ENCODE results near the gene SMIM28. TPM values are rescaled to one million over a fixed set of nuclear protein-coding genes. Genes with fewer than 3 reads are reported as not detected.

SMIM28 gene
- total and polyA plus RNA-seq, 9 donors, result not detected

GRCh38 chr6:138429761-138430160 lies 52.1 kb downstream of the SMIM28 start:
- Histone ChIP-seq H3K4me3 (ENCODE audit: low read length) (no peak overlapping the region), H3K4me1 (ENCODE audit: control insufficient read depth, insufficient read depth, low read length) (peaks cover 18% of the 10 kb centered on the region), H3K27ac (ENCODE audit: low read length) (no peak overlapping the region)

DNA sequence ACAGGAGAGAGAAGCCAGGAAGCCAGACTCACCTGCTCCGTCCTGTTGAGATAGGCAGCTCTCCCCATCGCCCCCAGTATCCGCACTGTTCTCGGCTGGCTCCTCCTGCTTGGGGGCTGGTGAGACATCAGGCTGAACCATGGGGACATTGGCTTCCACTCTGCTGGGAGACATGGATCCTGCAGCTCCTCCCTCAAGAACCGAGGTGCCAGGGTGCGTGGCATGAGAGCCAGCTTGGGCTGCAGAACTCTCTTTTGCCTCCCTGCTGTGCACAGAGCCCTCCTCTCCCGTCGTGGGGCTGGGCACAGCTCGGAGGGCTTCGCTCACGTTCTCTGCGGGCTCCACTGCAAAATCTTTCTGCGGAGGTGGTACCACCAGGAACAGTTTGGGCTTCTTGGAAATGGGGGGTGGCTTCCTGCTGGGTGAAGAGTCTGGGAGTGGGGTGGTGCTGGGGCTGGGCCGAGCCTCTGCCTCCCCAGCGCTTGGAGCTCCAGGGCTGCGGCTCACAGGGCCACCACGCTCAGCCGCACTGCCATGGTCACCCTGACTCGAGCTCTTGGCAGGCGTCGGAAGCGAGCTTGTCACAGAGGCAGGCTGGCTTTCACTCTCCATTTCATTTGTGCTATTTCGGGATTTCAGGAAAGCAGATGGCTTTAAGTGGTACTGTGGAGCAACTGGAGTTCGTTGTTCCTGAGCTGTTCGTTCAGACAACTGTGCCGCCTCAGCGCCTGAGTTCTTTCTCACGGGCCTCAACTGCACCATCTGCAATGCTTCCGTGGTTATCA lies 52.8 kb downstream of the SMIM28 start:
- peak overlapping the region; percentile 23 for H3K27ac ChIP-seq (ENCODE audit: low read length)
- no peaks in the 10 kb centered on the region for H3K9me3 ChIP-seq (replicated peaks; ENCODE audit: control insufficient read depth, low read depth, low read length)
- H3K4me1 ChIP-seq (ENCODE audit: control insufficient read depth, insufficient read depth, low read length), result peaks cover 18% of the 10 kb centered on the region
- peak; percentile 35 for DNase-seq
- WGBS (ENCODE audit: insufficient coverage), result 85% methylated on average over 21 of the region's 29 CpGs
- no peaks in the 10 kb centered on the region for H3K27me3 ChIP-seq (ENCODE audit: control insufficient read depth, insufficient read depth, low read length)
- H3K4me3 ChIP-seq (ENCODE audit: low read length), result no peak overlapping the region
- H3K36me3 ChIP-seq (ENCODE audit: control insufficient read depth, insufficient read depth, low read length), result peaks cover 40% of the 10 kb centered on the region

More at GRCh38 chr6:138429761-138430160, 52.1 kb downstream of the SMIM28 start:
- no peaks in the 10 kb centered on the region for H3K9me3 ChIP-seq (replicated peaks; ENCODE audit: control insufficient read depth, low read depth, low read length)
- H3K27me3 ChIP-seq (ENCODE audit: control insufficient read depth, insufficient read depth, low read length), result no peaks in the 10 kb centered on the region
- peaks cover 40% of the 10 kb centered on the region for H3K36me3 ChIP-seq (ENCODE audit: control insufficient read depth, insufficient read depth, low read length)
- DNase-seq, result peak; percentile 13
- 40% methylated on average over 5 of the region's 12 CpGs for WGBS (ENCODE audit: insufficient coverage)

- Histone ChIP-seq H3K36me3 (ENCODE audit: control insufficient read depth, insufficient read depth, low read length) (peaks cover 38% of the 10 kb centered on the region), H3K4me3 (ENCODE audit: low read length) (no peak overlapping the region), H3K27me3 (ENCODE audit: control insufficient read depth, insufficient read depth, low read length) (no peaks in the 10 kb centered on the region), H3K4me1 (ENCODE audit: control insufficient read depth, insufficient read depth, low read length) (peaks cover 18% of the 10 kb centered on the region), H3K9me3 (replicated peaks; ENCODE audit: control insufficient read depth, low read depth, low read length) (no peaks in the 10 kb centered on the region), H3K27ac (ENCODE audit: low read length) (no peak overlapping the region)
- WGBS (ENCODE audit: insufficient coverage), result 85% methylated on average over 19 of the region's 19 CpGs
- peak; percentile 50 for DNase-seq
Measured at GRCh38 chr6:138431256-138432062, 53.8 kb downstream of the SMIM28 start.

GRCh38 chr6:138432063-138432356 lies 54.3 kb downstream of the SMIM28 start:
- peaks cover 18% of the 10 kb centered on the region for H3K4me1 ChIP-seq (ENCODE audit: control insufficient read depth, insufficient read depth, low read length)
- H3K4me3 ChIP-seq (ENCODE audit: low read length), result no peak overlapping the region
- H3K27ac ChIP-seq (ENCODE audit: low read length), result no peak overlapping the region
- H3K27me3 ChIP-seq (ENCODE audit: control insufficient read depth, insufficient read depth, low read length), result no peaks in the 10 kb centered on the region
- no peaks in the 10 kb centered on the region for H3K9me3 ChIP-seq (replicated peaks; ENCODE audit: control insufficient read depth, low read depth, low read length)
- no peak for DNase-seq
- peaks cover 35% of the 10 kb centered on the region for H3K36me3 ChIP-seq (ENCODE audit: control insufficient read depth, insufficient read depth, low read length)
- WGBS (ENCODE audit: insufficient coverage), result 86% methylated on average over 11 of the region's 11 CpGs

Other genes with a start within 250 kb of the SMIM28 start
- gene ARFGEF3, start 216.0 kb upstream of the SMIM28 start, total RNA-seq, result 1.1 TPM
- gene ARFGEF3, start 216.0 kb upstream of the SMIM28 start, polyA plus RNA-seq (ENCODE audit: insufficient read depth in 1 of 8, insufficient read length in 8 of 8, low replicate concordance in 1 of 8), result 1 to 10 TPM in 2 of 8 donors, under 1 TPM in 6; 0.21 to 1.6 (median 0.72) TPM
- not detected for gene PBOV1, start 159.4 kb upstream of the SMIM28 start, total RNA-seq
- gene PBOV1, start 159.4 kb upstream of the SMIM28 start, polyA plus RNA-seq (ENCODE audit: insufficient read depth in 1 of 8, insufficient read length in 8 of 8, low replicate concordance in 1 of 8), result under 1 TPM in 2 of 8 donors, not detected in 6; 0.07 to 0.10 TPM
- gene HEBP2, start 26.3 kb downstream of the SMIM28 start, total RNA-seq, result 41.7 TPM
- gene HEBP2, start 26.3 kb downstream of the SMIM28 start, polyA plus RNA-seq (ENCODE audit: insufficient read depth in 1 of 8, insufficient read length in 8 of 8, low replicate concordance in 1 of 8), result 10 to 100 TPM; 24.9 to 46.3 (median 35.4) TPM
- gene NHSL1, start 121.6 kb downstream of the SMIM28 start, total RNA-seq, result 21.7 TPM
- 10 to 100 TPM; 20.0 to 35.7 (median 28.7) TPM for gene NHSL1, start 121.6 kb downstream of the SMIM28 start, polyA plus RNA-seq (ENCODE audit: insufficient read depth in 1 of 8, insufficient read length in 8 of 8, low replicate concordance in 1 of 8)

Measured in muscle of leg (tissue), 11 donors.